HEK293 (cell line): ENCODE data around the gene PPM1J.
A peak's percentile ranks its signal among the peaks of the same experiment; 100 is the strongest.

ENCODE experiments used
- CTCF ChIA-PET: fragments of 350-600 bp; formaldehyde crosslinking; extraction: SDS; loops from one replicate; lab custom pipeline; 2021; ENCODE audit warnings: antibody characterized with exemption; lab: Yijun Ruan, JAX
- POLR2A ChIA-PET: fragments of 300-600 bp; formaldehyde crosslinking; extraction: SDS; loops from one replicate; lab custom pipeline; 2020; ENCODE audit warnings: antibody characterized with exemption, inconsistent platforms; lab: Yijun Ruan, JAX
- H3K27ac ChIP-seq: fragments of 200-500 bp; sonication (Bioruptor generic); 2 replicates; pipeline ENCODE4 v1.5.1; 2014; ENCODE audit warnings: low read depth, low read length, control low read depth, inconsistent platforms; ENCODE audit errors: extremely low read depth
- H3K36me3 ChIP-seq, 2 experiments: fragments of 200-500 bp in 1 of 2; sonication (Bioruptor generic) in 1 of 2; 1 replicate in 1 of 2; 2 replicates in 1 of 2; pipeline ENCODE4 v1.5.1; 2014 to 2017; ENCODE audit warnings: inconsistent platforms in 2 of 2, low read length in 2 of 2; ENCODE audit not compliant: control insufficient read depth in 2 of 2, insufficient read depth in 1 of 2
- H3K4me1 ChIP-seq: fragments of 200-500 bp; sonication (Bioruptor generic); 2 replicates; pipeline ENCODE4 v1.5.1; 2014; ENCODE audit warnings: mild to moderate bottlenecking, low read length, inconsistent platforms; ENCODE audit not compliant: control insufficient read depth, insufficient read depth
- H3K4me3 ChIP-seq: 2 replicates; pipeline ENCODE4 v1.5.1; 2011; ENCODE audit warnings: low read depth, mild to moderate bottlenecking, control low read depth, low read length, moderate library complexity
- H3K9me3 ChIP-seq: fragments of 200-500 bp; sonication (Bioruptor generic); 2 replicates; pipeline ENCODE4 v1.5.1; 2014; ENCODE audit warnings: low read depth, low read length, inconsistent platforms; ENCODE audit not compliant: control insufficient read depth, insufficient read depth
- BCL11A ChIP-seq: fragments of 450-650 bp; formaldehyde crosslinking; IDR thresholded peaks from 2 replicates; pipeline ENCODE4 v1.5.1; 2016; ENCODE audit warnings: low read depth, missing biosample characterization, missing genetic modification characterization
- EGR2 ChIP-seq: fragments of 450-650 bp; formaldehyde crosslinking; IDR thresholded peaks from 2 replicates; pipeline ENCODE4 v1.5.1; 2016; ENCODE audit warnings: low read depth, missing biosample characterization, missing genetic modification characterization
- GLIS1 ChIP-seq: fragments of 450-650 bp; formaldehyde crosslinking; IDR thresholded peaks from 2 replicates; pipeline ENCODE4 v1.5.1; 2016; ENCODE audit warnings: missing biosample characterization, missing genetic modification characterization
- HIC1 ChIP-seq: fragments of 450-650 bp; formaldehyde crosslinking; IDR thresholded peaks from 2 replicates; pipeline ENCODE4 v1.5.1; 2016; ENCODE audit warnings: missing biosample characterization, missing genetic modification characterization
- HOXD13 ChIP-seq: sonication (generic); formaldehyde crosslinking; IDR thresholded peaks from 2 replicates; pipeline ENCODE4 v1.8.0; 2022; ENCODE audit warnings: missing genetic modification reagents, borderline replicate concordance
- KLF1 ChIP-seq: fragments of 450-650 bp; formaldehyde crosslinking; IDR thresholded peaks from 2 replicates; pipeline ENCODE4 v1.5.1; 2016; ENCODE audit warnings: missing biosample characterization, missing genetic modification characterization
- KLF16 ChIP-seq: fragments of 450-650 bp; formaldehyde crosslinking; IDR thresholded peaks from 2 replicates; pipeline ENCODE4 v1.5.1; 2017; ENCODE audit warnings: missing biosample characterization, missing genetic modification characterization
- KLF9 ChIP-seq: fragments of 450-650 bp; formaldehyde crosslinking; IDR thresholded peaks from 2 replicates; pipeline ENCODE4 v1.5.1; 2016; ENCODE audit warnings: missing biosample characterization, missing genetic modification characterization, low read depth
- SP3 ChIP-seq: fragments of 450-650 bp; formaldehyde crosslinking; IDR thresholded peaks from 2 replicates; pipeline ENCODE4 v1.5.1; 2016; ENCODE audit warnings: missing biosample characterization, missing genetic modification characterization
- TCF7L2 ChIP-seq: IDR thresholded peaks from 2 replicates; pipeline ENCODE4 v1.6.1; 2011; ENCODE audit warnings: low read depth, mild to moderate bottlenecking, inconsistent platforms, low read length, moderate library complexity, borderline replicate concordance
- ZBTB48 ChIP-seq: fragments of 450-650 bp; formaldehyde crosslinking; IDR thresholded peaks from 2 replicates; pipeline ENCODE4 v1.5.1; 2016; ENCODE audit warnings: missing biosample characterization, missing genetic modification characterization
- ZEB2 ChIP-seq: fragments of 450-650 bp; formaldehyde crosslinking; IDR thresholded peaks from 2 replicates; pipeline ENCODE4 v1.5.1; 2016; ENCODE audit warnings: missing biosample characterization, missing genetic modification characterization
- ZFHX2 ChIP-seq: fragments of 450-650 bp; formaldehyde crosslinking; conservative IDR thresholded peaks from 2 replicates; pipeline ENCODE4 v1.5.1; 2016; ENCODE audit warnings: missing biosample characterization, missing genetic modification characterization
- ZNF114 ChIP-seq: fragments of 450-650 bp; formaldehyde crosslinking; IDR thresholded peaks from 2 replicates; pipeline ENCODE4 v1.5.0; 2017; ENCODE audit warnings: missing biosample characterization, missing genetic modification characterization
- ZNF335 ChIP-seq: fragments of 450-650 bp; formaldehyde crosslinking; conservative IDR thresholded peaks from 2 replicates; pipeline ENCODE4 v1.5.1; 2016; ENCODE audit warnings: missing biosample characterization, missing genetic modification characterization
- ZNF350 ChIP-seq: fragments of 450-650 bp; formaldehyde crosslinking; IDR thresholded peaks from 2 replicates; pipeline ENCODE4 v1.5.0; 2017; ENCODE audit warnings: missing biosample characterization, mild to moderate bottlenecking, missing genetic modification characterization
- ZNF404 ChIP-seq: fragments of 450-650 bp; formaldehyde crosslinking; IDR thresholded peaks from 2 replicates; pipeline ENCODE4 v1.5.1; 2017; ENCODE audit warnings: missing biosample characterization, missing genetic modification characterization
- ZNF549 ChIP-seq: fragments of 450-650 bp; IDR thresholded peaks from 2 replicates; pipeline ENCODE4 v1.5.1; 2018; ENCODE audit warnings: missing biosample characterization, missing genetic modification characterization, mild to moderate bottlenecking, inconsistent platforms, moderate library complexity
- ZNF555 ChIP-seq: fragments of 450-650 bp; formaldehyde crosslinking; conservative IDR thresholded peaks from 2 replicates; pipeline ENCODE4 v1.5.1; 2017; ENCODE audit warnings: missing biosample characterization, mild to moderate bottlenecking, missing genetic modification characterization, inconsistent platforms
- ZNF600 ChIP-seq: fragments of 450-650 bp; formaldehyde crosslinking; IDR thresholded peaks from 2 replicates; pipeline ENCODE4 v1.5.1; 2016; ENCODE audit warnings: missing biosample characterization, missing genetic modification characterization
- ZNF629 ChIP-seq: fragments of 450-650 bp; formaldehyde crosslinking; IDR thresholded peaks from 2 replicates; pipeline ENCODE4 v1.5.1; 2017; ENCODE audit warnings: missing biosample characterization, missing genetic modification characterization
- ZNF658 ChIP-seq: fragments of 450-650 bp; formaldehyde crosslinking; IDR thresholded peaks from 2 replicates; pipeline ENCODE4; 2016; ENCODE audit warnings: missing biosample characterization, missing genetic modification characterization
- ZNF747 ChIP-seq: fragments of 450-650 bp; formaldehyde crosslinking; IDR thresholded peaks from 2 replicates; pipeline ENCODE4 v1.5.1; 2016; ENCODE audit warnings: missing biosample characterization, missing genetic modification characterization
- TF ChIP-seq, protein P1 (sequence below): fragments of 450-650 bp; formaldehyde crosslinking; IDR thresholded peaks from 2 replicates; pipeline ENCODE4 v1.5.1; 2016; ENCODE audit warnings: missing biosample characterization, missing genetic modification characterization
- TF ChIP-seq, protein P2 (sequence below): fragments of 450-650 bp; formaldehyde crosslinking; IDR thresholded peaks from 2 replicates; pipeline ENCODE4 v1.5.1; 2016; ENCODE audit warnings: missing biosample characterization, missing genetic modification characterization
- TF ChIP-seq, protein P3 (sequence below): fragments of 450-650 bp; formaldehyde crosslinking; IDR thresholded peaks from 2 replicates; pipeline ENCODE4 v1.5.1; 2017; ENCODE audit warnings: missing biosample characterization, missing genetic modification characterization

PPM1J gene, protein sequence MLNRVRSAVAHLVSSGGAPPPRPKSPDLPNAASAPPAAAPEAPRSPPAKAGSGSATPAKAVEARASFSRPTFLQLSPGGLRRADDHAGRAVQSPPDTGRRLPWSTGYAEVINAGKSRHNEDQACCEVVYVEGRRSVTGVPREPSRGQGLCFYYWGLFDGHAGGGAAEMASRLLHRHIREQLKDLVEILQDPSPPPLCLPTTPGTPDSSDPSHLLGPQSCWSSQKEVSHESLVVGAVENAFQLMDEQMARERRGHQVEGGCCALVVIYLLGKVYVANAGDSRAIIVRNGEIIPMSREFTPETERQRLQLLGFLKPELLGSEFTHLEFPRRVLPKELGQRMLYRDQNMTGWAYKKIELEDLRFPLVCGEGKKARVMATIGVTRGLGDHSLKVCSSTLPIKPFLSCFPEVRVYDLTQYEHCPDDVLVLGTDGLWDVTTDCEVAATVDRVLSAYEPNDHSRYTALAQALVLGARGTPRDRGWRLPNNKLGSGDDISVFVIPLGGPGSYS

DNA sequence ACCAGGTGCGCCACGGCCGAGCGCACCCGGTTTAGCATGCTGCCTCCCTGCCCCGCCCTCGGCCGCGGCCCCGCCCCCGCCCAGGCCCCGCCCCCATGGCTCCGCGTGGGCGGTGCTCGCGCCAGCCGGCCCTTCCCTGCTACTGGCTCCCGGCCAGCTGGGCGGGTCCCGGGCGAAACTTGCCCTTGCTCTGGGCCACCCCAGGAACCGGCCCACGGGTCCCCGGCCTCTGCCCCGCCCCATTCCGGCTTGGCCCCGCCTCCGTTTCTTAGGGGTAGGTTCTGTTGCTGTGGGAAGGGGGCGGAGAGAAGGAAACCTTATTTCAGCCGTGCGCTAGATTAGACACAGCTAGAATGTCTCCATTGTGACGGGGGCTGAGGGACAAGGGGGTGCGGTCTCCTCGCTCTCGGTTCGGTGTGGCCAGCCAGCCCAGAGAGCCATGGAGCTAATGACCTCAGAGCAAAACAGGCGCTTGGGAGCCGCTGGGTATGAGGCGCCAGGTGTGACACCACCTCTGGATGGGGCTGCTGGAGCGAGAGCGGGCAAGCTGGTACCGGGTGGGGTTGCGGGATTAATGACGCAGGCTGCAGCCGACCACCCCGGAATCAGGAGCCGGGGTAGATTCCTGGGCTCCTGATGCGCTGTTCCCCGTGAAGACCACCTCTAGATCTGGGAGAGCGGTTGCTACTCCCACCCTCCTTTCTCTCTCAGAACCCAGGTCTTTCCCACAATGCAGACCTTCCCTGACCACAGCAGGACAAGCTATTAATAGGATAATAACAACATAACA, at the start of gene PPM1J:
PPM1J (minus strand) TSS at position 69 of the 790 bp plus-strand sequence; CDS start at position 38, 31 bp downstream.
- Histone ChIP-seq H3K4me3 (peak within 1 kb of the TSS; percentile 57), H3K27ac (no peak within 1 kb of the TSS; the same call in 1 of the 2 replicates), H3K36me3 (no peaks in the 10 kb centered on the region), H3K9me3 (no peaks in the 10 kb centered on the region), H3K4me1 (no peaks in the 10 kb centered on the region)
- ChIA-PET POLR2A (interaction anchor here (0.5 to 2.0 kb wide), 9 partner anchors 10 to 674 kb away, joined by 3 to 17 read pairs (median 5); partner anchors contain the start of genes CTTNBP2NL, MAGI3, MOV10 and ST7L), CTCF (interaction anchor here (0.6 to 9.1 kb wide), 72 partner anchors 7 to 1196 kb away, joined by 3 to 417 read pairs (median 4); partner anchors contain the start of genes CTTNBP2NL, LRIG2 and SLC16A1)
- TF ChIP-seq BCL11A (no peak), KLF9 (tag by site-specific recombination) (peak; percentile 87), ZNF629 (0 out of 2 replicates have a peak, but pooled peaks have one; percentile 37), HOXD13 (CRISPR knock-in tag) (no peak), HIC1 (peak; percentile 26; the same call in 1 of the 2 replicates), ZNF747 (tag by site-specific recombination) (no peak), ZBTB48 (tag by site-specific recombination) (peak; percentile 76; the same call in 1 of the 2 replicates), KLF16 (tag by site-specific recombination) (peak; percentile 34; the same call in 1 of the 2 replicates), EGR2 (tag by site-specific recombination) (peak; percentile 42), ZFHX2 (tag by site-specific recombination) (peak; percentile 36; the same call in 1 of the 2 replicates), SP3 (tag by site-specific recombination) (peak; percentile 89), ZNF549 (tag by site-specific recombination) (no peak), ZEB2 (tag by site-specific recombination) (0 out of 2 replicates have a peak, but pooled peaks have one; percentile 22), ZNF114 (tag by site-specific recombination) (no peak), ZNF555 (tag by site-specific recombination) (no peak), GLIS1 (tag by site-specific recombination) (no peak), ZNF600 (tag by site-specific recombination) (no peak), ZNF658 (tag by site-specific recombination) (no peak), ZNF404 (tag by site-specific recombination) (no peak), ZNF350 (tag by site-specific recombination) (no peak), ZNF335 (tag by site-specific recombination) (peak; percentile 66), KLF1 (tag by site-specific recombination) (peak; percentile 45), TCF7L2 (no peak)
- TF ChIP-seq, protein P1, sequence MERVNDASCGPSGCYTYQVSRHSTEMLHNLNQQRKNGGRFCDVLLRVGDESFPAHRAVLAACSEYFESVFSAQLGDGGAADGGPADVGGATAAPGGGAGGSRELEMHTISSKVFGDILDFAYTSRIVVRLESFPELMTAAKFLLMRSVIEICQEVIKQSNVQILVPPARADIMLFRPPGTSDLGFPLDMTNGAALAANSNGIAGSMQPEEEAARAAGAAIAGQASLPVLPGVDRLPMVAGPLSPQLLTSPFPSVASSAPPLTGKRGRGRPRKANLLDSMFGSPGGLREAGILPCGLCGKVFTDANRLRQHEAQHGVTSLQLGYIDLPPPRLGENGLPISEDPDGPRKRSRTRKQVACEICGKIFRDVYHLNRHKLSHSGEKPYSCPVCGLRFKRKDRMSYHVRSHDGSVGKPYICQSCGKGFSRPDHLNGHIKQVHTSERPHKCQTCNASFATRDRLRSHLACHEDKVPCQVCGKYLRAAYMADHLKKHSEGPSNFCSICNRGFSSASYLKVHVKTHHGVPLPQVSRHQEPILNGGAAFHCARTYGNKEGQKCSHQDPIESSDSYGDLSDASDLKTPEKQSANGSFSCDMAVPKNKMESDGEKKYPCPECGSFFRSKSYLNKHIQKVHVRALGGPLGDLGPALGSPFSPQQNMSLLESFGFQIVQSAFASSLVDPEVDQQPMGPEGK (tag by site-specific recombination): peak; percentile 79
- TF ChIP-seq, protein P2, sequence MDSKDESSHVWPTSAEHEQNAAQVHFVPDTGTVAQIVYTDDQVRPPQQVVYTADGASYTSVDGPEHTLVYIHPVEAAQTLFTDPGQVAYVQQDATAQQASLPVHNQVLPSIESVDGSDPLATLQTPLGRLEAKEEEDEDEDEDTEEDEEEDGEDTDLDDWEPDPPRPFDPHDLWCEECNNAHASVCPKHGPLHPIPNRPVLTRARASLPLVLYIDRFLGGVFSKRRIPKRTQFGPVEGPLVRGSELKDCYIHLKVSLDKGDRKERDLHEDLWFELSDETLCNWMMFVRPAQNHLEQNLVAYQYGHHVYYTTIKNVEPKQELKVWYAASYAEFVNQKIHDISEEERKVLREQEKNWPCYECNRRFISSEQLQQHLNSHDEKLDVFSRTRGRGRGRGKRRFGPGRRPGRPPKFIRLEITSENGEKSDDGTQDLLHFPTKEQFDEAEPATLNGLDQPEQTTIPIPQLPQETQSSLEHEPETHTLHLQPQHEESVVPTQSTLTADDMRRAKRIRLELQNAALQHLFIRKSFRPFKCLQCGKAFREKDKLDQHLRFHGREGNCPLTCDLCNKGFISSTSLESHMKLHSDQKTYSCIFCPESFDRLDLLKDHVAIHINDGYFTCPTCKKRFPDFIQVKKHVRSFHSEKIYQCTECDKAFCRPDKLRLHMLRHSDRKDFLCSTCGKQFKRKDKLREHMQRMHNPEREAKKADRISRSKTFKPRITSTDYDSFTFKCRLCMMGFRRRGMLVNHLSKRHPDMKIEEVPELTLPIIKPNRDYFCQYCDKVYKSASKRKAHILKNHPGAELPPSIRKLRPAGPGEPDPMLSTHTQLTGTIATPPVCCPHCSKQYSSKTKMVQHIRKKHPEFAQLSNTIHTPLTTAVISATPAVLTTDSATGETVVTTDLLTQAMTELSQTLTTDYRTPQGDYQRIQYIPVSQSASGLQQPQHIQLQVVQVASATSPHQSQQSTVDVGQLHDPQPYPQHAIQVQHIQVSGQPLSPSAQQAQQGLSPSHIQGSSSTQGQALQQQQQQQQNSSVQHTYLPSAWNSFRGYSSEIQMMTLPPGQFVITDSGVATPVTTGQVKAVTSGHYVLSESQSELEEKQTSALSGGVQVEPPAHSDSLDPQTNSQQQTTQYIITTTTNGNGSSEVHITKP: 0 out of 2 replicates have a peak, but pooled peaks have one; percentile 7
- TF ChIP-seq, protein P3, sequence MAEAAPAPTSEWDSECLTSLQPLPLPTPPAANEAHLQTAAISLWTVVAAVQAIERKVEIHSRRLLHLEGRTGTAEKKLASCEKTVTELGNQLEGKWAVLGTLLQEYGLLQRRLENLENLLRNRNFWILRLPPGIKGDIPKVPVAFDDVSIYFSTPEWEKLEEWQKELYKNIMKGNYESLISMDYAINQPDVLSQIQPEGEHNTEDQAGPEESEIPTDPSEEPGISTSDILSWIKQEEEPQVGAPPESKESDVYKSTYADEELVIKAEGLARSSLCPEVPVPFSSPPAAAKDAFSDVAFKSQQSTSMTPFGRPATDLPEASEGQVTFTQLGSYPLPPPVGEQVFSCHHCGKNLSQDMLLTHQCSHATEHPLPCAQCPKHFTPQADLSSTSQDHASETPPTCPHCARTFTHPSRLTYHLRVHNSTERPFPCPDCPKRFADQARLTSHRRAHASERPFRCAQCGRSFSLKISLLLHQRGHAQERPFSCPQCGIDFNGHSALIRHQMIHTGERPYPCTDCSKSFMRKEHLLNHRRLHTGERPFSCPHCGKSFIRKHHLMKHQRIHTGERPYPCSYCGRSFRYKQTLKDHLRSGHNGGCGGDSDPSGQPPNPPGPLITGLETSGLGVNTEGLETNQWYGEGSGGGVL: peak; percentile 46; the same call in 1 of the 2 replicates
